Glomerular endothelial cell (primary cell): ENCODE data around the gene KIF19. TPM values are rescaled to one million over a fixed set of nuclear protein-coding genes. Genes with fewer than 3 reads are reported as not detected.
"Not testable (repeated sequence)": the region's sequence is repeated elsewhere in the genome, so short reads cannot be mapped to it uniquely, and the experiment has no call there.

Experiments
- DNase-seq: peaks from one replicate; pipeline ENCODE4 v3.0.0-alpha.2; 2011; ENCODE audit warnings: low read depth, low spot score; ENCODE audit errors: extremely low read depth
- total RNA-seq: library from RNA; depleted of rRNA; stranded (reverse); fragments of >200 nt; gene quantifications from 2 replicates; pipeline ENCODE4 v1.2.3, GENCODE V29; 2015

KIF19 gene, protein sequence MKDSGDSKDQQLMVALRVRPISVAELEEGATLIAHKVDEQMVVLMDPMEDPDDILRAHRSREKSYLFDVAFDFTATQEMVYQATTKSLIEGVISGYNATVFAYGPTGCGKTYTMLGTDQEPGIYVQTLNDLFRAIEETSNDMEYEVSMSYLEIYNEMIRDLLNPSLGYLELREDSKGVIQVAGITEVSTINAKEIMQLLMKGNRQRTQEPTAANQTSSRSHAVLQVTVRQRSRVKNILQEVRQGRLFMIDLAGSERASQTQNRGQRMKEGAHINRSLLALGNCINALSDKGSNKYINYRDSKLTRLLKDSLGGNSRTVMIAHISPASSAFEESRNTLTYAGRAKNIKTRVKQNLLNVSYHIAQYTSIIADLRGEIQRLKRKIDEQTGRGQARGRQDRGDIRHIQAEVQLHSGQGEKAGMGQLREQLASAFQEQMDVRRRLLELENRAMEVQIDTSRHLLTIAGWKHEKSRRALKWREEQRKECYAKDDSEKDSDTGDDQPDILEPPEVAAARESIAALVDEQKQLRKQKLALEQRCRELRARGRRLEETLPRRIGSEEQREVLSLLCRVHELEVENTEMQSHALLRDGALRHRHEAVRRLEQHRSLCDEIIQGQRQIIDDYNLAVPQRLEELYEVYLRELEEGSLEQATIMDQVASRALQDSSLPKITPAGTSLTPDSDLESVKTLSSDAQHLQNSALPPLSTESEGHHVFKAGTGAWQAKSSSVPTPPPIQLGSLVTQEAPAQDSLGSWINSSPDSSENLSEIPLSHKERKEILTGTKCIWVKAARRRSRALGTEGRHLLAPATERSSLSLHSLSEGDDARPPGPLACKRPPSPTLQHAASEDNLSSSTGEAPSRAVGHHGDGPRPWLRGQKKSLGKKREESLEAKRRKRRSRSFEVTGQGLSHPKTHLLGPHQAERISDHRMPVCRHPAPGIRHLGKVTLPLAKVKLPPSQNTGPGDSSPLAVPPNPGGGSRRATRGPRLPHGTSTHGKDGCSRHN
- 17.2 and 21.4 TPM in 2 replicates for total RNA-seq

DNA sequence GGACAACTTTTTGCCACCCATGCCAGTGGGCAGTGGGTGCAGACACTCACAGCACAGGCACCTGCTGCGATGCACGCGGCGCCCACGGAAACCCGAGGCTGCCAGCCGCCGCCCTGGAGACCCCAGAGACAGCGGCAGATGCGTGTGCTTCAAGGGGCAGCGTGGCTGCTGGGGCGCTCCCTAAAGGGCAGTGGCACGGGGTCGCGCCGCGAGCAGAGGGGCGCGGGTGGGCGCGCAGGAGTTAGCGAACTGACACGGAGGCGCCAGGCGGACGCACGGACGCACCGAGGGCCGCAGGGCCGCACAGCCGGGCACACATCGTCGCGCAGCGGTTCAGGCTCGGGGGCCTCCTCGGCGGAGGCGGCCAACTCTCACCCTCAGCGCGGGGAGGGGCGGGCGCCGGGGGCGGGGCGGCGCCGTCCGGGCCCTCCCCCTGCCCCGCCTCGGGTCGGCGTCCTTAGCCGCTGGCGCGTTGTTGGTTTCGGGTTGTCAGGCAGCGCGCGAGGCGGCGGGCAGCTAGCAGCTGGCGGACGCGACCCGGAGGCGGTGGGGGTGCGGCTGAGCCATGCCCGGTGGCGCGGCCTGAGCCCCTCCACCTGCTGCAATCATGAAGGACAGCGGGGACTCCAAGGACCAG lies at the start of gene KIF19:
Gene KIF19 (plus strand): TSS at position 484 of the 637 bp plus-strand sequence. CDS start 124 bp downstream, at position 608.
- DNase-seq = no peak

DNA sequence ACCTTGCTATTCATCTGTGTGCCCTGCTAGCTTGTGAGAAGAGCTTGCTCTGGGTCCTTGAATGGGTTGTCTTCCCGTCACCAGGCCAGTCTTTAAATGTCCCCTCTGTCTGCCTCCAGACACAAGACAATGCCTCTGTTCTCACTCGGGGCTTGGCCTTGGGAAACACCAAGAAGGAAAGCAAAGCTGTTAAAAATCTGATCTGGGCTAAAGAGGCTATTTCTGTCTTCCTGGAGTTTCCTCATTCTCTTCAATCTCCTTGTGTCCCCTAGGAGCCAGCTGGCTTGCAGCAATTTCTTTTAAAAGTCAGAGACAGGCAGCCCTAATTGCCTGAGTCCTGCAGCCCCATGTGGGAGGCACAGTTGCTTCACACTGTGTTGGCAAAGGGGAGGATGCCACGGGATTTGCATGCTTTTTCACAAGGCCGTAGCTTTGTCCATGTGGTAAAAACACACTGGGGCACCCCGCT lies 49.5 kb upstream of the KIF19 start:
- DNase-seq = no peak

DNA sequence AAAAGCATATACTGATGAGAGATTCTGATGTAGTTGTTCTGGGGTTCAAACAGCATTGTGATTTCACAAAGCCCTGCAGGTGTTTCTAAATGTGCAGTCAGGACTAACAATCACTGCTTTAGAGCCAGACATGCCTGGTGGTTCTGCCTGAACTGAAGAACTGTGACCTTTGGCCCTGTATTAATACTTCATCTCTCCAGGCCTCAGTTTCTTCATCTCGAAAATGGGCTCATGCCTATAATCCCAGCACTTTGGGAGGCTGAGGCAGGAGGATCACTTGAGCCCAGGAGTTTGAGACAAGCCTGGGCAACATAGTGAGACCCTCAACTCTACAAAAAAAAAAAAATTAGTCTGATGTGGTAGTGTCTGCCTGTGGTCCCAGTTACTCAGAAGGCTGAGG lies 48.1 kb upstream of the KIF19 start:
- no peak for DNase-seq

DNA sequence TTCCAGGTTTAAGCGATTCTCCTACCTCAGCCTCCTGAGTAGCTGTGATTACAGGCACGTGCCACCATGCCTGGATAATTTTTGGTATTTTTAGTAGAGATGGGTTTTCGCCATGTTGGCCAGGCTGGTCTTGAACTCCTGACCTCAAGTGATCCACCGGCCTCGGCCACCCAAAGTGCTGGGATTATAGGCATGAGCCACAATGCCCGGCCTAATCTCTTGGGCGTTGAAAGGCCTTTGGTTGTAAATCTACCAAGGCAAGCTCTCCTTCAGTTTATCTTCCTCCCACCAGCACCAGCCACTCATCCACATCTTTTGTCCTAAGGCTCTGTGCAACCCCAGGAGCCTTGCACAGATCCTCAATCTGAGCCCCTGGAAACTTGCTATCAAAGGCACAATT lies 46.4 kb upstream of the KIF19 start:
- DNase-seq = not testable (repeated sequence)

DNA sequence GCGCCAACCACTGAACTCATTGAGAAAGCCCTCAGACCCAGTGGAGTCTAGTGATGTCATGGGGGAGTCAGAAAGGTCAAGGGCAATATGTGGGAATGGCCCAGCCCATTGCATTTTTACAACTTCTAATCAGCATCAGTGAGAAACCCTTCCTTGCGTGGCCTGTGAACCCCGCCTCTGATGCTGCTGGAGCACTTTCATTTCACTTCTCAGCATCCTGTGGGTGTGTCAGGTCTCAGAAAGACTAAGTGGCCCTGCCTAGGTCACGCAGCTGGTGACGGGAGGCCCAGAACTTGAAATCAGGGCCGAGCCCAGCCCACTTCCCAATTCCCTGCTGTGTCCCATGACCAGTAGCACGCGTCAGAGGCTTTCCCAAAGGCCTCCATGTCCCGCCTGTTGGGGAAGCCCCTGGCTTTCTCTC lies 45.9 kb upstream of the KIF19 start:
- no peak for DNase-seq

DNA sequence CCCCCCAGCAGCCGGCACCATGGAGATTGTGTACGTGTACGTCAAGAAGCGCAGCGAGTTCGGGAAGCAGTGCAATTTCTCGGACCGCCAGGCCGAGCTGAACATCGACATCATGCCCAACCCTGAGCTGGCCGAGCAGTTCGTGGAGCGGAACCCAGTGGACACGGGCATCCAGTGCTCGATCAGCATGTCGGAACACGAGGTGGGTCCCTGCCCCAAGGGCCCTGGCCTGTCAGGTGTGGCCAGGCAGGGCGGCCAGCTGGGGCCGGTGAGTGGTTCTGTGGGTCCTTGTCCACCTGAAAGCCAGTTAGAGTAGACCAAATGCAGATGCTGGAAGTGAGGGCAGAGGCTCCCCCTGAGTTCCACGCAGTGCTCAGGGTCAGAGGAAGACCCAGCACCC lies 44.2 kb upstream of the KIF19 start:
- no peak for DNase-seq

DNA sequence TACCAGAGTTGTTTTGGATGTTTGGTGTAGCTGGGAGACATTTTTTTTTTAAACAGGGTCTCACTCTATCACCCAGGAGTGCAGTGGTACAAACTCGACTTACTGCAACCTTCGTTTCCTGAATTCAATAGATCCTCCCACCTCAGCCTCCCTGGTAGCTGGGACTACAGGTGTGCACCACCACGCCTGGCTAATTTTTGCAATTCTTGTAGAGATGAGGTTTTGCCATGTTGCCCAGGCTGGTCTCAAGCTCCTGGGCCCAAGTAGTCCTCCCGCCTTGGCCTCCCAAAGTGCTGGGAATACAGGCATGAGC lies 43.8 kb upstream of the KIF19 start:
- DNase-seq = not testable (repeated sequence)

DNA sequence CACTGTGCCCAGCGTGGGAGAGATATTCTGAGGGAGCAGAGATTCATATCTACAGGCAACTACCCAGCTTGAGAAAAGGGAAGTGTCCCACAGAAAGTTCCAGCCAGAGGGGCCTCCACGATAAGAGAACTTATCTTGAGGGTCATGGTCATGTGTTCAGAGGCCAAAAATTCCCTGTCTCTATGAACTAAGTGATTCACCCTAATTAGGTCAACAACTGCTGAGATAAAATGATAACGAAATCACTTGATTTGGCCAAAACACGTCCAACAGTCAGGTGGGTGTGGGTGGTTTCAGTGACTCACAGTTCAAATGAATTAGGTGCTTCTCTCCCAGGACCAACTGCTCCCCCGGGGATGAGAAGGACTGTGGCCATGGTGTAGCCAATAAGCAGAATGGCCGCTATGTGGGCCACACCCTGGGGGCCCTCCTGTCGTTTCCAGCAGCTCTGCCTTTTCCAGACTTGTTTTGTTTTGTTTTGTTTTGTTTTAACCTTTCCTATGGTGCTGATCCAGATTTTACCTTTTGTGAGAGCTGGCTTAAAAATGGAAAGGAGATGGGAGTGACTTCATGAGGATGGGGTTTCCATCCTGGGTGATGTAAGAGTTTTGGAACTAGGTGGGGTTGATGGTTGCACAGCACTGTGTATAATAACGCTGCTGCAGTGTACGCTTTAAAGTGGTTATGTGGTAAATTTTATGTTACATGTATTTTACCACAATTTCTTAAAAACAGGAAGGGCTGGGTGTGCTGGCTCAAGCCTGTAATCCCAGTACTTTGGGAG lies 43.2 kb upstream of the KIF19 start:
- DNase-seq = no peak

DNA sequence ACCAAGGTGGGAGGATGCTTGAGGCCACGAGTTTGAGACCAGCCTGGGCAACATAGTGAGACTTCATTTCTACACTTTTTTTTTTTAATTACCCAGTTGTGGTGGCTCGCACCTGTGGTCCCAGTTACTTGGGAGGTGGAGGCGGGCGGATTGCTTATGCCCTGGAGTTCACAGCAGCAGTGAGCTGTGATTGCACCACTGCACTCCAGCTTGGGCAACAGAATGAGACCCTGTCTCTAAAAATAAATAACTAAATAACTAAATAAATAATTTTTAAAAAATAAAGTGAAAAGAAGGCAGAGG lies 42.7 kb upstream of the KIF19 start:
- DNase-seq = no peak

DNA sequence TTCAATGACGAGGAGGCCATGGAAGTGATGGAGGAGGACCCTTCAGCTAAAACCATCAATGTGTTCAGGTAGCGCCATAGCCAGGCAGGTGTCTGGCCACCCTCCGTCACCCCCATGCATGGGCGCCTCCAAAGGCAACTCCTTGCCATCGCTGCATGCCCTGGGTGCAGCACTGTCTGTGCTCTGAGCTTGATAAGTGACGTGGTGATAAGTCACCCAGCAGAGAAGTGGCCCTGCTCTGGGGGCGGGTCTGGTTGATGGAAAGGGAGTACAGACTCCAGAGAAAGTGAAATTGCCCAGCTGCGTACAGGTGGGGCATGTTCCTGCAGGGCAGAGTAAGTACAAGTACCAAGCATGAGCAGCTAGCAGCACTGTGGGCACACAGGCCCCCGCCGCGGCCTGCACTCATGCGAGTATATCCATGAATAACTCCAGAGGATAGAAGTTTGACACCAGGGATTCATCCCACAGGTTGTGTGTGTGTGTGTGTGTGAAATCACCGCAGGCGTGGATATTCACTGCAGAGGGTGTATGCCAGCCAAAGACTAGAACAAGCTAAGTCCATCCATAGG lies 38.9 kb upstream of the KIF19 start:
- no peak for DNase-seq

DNA sequence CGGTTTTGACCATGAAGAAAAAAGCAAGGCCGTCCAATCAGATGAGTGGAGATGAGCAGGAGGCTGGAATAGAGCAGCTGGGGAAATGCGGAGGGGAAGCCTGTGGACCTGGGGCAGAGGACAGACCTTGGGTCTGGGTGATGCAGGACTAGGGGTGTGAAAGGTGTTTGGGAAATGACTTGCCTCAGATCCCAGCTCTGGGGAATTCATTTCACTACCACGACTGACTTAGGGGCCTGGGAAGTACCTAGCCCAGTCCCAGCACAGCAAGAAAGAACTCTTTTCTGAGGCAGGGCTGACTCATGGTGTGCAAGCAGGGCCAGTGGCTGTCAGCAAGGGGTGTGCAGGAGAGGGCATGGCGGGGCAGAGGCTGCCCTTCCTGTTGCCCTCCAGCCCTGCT lies 37.2 kb upstream of the KIF19 start:
- no peak for DNase-seq

DNA sequence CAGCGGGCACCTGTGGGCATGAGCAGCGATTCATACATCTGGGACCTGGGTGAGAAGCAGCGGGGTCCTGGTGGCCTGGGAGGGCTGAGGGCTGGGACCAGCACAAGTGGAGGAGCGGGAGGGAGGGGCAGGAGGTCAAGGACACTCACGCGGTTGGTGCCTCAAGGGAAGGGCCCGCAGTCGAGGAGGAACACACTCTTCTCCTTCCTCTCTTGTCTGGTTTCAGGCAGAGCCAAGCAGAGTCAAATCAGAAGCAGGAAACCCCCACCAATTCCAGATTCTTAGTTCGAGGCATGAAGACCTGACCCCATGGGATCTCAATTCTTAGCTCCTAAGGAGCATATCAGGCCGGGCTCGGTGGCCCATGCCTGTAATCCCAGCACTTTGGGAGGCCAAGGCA lies 36.3 kb upstream of the KIF19 start:
- DNase-seq = no peak

DNA sequence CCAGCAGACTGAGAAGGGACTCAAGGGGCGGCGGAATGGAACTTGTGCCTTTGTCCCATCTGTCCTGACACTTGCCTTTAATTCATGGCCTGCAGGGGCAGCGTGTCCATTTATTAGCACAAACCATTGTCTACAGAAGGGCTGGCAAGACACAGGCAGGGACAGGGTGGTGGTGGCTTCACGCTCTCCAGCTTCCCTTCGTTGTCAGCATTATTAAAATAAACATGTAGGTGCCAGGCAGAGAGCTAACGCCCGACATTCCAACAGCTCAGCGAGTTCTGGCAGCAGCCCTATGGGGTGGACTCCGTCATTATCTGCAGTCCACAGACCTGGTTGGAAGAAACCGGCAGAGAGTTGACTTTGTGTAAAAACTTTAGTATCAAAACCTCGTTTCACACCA lies 35.7 kb upstream of the KIF19 start:
- no peak for DNase-seq

DNA sequence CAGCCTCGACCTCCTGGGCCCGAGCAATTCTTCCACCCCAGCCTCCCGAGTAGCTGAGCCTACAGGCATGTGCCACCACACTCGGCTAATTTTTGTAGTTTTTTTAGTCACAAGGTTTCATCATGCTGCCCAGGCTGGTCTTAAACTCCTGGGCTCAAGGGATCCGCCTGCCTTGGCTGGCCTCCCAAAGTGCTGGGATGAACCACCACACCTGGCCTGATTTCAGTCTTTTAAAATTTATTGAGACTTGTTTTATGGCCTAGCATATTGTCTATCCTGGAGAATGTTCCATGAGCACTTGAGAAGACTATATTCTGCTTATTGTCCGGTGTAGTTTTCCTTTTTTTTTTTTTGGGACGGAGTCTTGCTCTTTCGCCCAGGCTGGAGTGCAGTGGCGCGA lies 33.5 kb upstream of the KIF19 start:
- no peak for DNase-seq

DNA sequence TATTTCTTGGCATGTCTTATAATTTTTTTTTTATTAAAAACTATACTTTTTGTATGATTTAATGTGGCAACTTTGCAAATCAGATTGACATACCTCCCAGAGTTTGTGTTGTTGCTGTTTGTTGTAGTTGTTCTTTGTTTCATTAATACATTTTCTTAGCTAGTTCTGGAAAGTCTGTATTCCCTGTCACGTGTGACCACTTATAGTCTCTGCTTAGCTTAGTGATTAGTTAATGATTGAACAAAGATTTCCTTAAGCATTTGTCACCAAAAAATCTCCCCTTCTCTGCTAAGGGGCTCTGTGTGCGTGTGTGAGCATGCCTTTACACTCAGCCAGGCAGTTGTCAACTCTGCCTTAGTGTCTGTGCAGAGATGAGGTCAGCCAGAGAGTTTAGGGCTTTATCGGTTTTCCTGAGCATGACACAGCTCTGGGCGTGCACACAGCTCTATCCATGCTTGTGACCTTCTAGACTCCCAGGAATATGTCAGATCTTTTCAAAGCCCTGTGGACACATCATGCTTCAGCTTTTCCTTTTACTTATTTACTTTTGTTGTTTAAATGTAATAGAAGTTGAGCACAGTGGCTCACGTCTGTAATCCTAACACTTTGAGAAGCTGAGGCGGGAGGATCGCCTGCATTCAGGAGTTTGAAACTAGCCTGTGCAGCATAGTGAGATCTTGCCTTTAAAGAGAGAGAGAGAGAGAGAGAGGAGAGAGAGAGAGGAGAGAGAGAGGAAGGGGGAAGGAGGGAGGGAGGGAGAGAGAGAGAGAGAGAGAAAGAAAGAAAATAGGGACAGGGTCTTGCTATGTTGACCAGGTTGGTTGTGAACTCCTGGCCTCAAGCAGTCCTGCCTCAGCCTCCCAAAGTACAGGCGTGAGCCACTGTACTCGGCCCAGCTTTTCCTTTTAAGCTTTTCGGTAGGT lies 30.1 kb upstream of the KIF19 start:
- no peak for DNase-seq

DNA sequence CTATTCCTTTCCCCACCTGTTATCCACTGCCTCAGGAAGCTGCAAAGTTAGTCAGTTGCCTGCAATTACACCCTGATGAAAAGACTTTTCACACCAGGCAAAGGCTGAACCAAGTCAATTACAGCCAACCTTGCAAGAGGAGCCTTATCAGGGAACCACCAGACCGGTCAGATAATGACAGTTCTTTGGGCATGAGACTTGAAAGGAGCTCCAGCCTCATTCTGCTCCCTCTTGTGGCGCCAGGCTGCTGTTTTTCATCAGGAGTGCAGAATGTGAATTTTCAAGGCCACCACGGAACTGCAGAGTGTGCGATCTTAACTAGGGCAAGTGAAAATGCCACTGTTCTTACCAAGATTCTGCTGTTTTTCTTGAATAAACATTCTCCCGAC lies 29.5 kb upstream of the KIF19 start:
- DNase-seq = peak; percentile 3

DNA sequence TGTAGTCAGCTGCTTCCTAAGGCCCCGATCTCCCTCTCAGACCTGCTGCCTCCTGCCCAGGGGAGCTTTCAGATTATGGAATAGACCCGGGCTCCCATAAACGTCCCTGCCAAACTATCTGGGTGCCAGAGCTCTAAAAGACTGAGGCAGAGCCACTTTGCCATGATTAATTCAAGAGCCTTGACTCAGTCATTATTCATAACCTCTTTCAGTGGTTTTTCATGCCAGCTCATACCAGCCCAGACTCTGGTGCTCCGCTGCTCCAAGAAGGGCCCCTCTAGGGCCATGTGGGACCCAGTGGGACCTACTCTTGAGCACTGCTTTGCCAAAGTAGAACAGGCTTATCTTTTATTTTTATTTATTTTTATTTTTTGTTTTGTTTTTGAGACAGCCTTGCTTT lies 28.1 kb upstream of the KIF19 start:
- DNase-seq = no peak

DNA sequence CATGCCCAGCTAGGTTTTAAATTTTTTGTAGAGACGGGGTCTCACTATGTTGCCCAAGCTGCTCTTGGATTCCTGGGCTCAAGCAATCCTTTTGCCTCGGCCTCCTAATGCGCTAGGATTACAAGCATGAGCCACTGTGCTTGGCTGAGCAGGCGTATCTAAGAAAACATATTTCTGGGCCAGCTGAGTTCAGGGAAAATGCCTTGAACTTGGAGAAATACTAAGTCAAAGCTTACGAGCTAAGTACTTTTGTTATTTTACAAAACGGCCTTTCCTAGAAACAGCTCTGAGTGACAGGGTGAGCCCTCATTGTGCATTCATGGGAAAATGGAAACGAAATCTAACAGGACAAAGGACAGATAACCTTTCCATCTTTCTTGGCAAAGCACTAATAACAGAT lies 27.2 kb upstream of the KIF19 start:
- DNase-seq = no peak
